Transverse colon (tissue), 4 donors: ENCODE results near the gene CCDC71.

Experiments used
- CTCF ChIP-seq, 5 experiments: fragments of 200-600 bp in 3 of 5; fragments of 450-650 bp in 2 of 5; sonication (generic) in 3 of 5; IDR thresholded peaks; 1 replicate in 2 of 5; 2 replicates in 3 of 5; pipeline ENCODE4 v1.5.1; 2016 to 2017; ENCODE audit warnings: antibody characterized with exemption in 5 of 5, inconsistent platforms in 3 of 5, mild to moderate bottlenecking in 2 of 5, moderate library complexity in 1 of 5
- EP300 ChIP-seq: sonication (generic); formaldehyde crosslinking; IDR thresholded peaks from one replicate; pipeline ENCODE4 v1.6.1; 2017; ENCODE audit warnings: antibody characterized with exemption, low read depth
- POLR2A ChIP-seq: fragments of 450-650 bp; IDR thresholded peaks from one replicate; pipeline ENCODE4 v1.6.1; 2016; ENCODE audit warnings: antibody characterized with exemption, mild to moderate bottlenecking, moderate library complexity
- POLR2AphosphoS5 ChIP-seq, 3 donors: sonication (generic); formaldehyde crosslinking; IDR thresholded peaks; one replicate each; pipeline ENCODE4 v1.6.1; 2016; ENCODE audit warnings: antibody characterized with exemption in 3 of 3

DNA sequence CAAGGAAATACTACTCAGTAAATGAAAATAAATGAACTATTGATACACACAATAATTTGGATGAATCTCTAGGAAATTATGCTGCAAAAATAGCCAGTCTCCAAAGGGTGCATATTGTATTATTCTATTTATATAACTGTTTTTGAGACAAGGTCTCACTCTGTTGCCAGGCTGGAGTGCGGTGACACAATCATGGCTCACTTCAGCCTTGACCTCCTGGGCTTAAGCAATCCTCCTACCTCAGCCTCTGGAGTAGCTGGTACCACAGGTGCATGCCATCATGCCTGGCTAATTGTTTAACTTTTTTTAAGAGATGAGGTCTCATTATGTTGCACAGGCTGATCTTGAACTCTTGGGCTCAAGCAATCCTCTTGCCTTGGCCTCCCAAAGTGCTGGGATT, 17.7 kb upstream of the CCDC71 start:
- no peak for TF ChIP-seq CTCF (IDR thresholded peaks at IDR 0.05)
- no peak for TF ChIP-seq POLR2A
- TF ChIP-seq EP300: no peak
- TF ChIP-seq POLR2AphosphoS5 (IDR thresholded peaks at IDR 0.05): no peak
